GM13977 (cell line): ENCODE data around the gene ZNF783.

Experiments used
- DNase-seq: peaks from one replicate; pipeline ENCODE4 v3.0.0; 2012; ENCODE audit warnings: low spot score
- CTCF ChIP-seq: IDR thresholded peaks from 2 replicates; pipeline ENCODE4 v1.5.1; 2012; ENCODE audit warnings: mild to moderate bottlenecking, control low read depth; ENCODE audit not compliant: insufficient read depth; ENCODE audit errors: extremely low read depth, missing control alignments
- in situ Hi-C: fragments of 300-500 bp; cut with MboI; formaldehyde crosslinking; loops from one replicate; pipeline ENCODE4 v1.12.0; 2022; ENCODE audit warnings: low sequenced_read_pairs, low pct_unique_long_range_greater_than_20kb, mixed read lengths, inconsistent platforms; ENCODE audit not compliant: unreplicated experiment

Gene ZNF783

GRCh38 chr7:149296368-149296767, 34.4 kb downstream of the ZNF783 start:
- TF ChIP-seq CTCF: no peak
- no peak for DNase-seq
- in situ Hi-C loops: no loop called here

GRCh38 chr7:149297034-149297755, 35.2 kb downstream of the ZNF783 start:
- TF ChIP-seq CTCF: no peak
- in situ Hi-C loops: no loop called here

GRCh38 chr7:149300620-149301285, 38.8 kb downstream of the ZNF783 start:
- in situ Hi-C loops: no loop called here
- no peak for DNase-seq
- no peak for TF ChIP-seq CTCF

More at GRCh38 chr7:149297034-149297755, 35.2 kb downstream of the ZNF783 start:
- DNase-seq: peak; percentile 24

GRCh38 chr7:149302222-149302621, 40.2 kb downstream of the ZNF783 start:
- DNase-seq: no peak
- no peak for TF ChIP-seq CTCF
- in situ Hi-C loops: no loop called here

- no peak for TF ChIP-seq CTCF
- no peak for DNase-seq
- in situ Hi-C loops: no loop called here
Observed at GRCh38 chr7:149302865-149303264, 40.9 kb downstream of the ZNF783 start.

- no peak for DNase-seq
- no peak for TF ChIP-seq CTCF
- in situ Hi-C loops: no loop called here
Observed at GRCh38 chr7:149304006-149304405, 42.0 kb downstream of the ZNF783 start.
